Peyer's patch (tissue), 4 donors: ENCODE results near the gene PSMD9.

Experiments
- POLR2A ChIP-seq, 2 donors: fragments of 450-650 bp; IDR thresholded peaks; one replicate each; pipeline ENCODE4 v1.5.1; 2017; ENCODE audit warnings: antibody characterized with exemption in 2 of 2, mild to moderate bottlenecking in 2 of 2, moderate library complexity in 2 of 2
- TF ChIP-seq, protein P1 (sequence below), 6 experiments: fragments of 450-650 bp in 4 of 6; fragments of 200-600 bp in 2 of 6; sonication (generic) in 1 of 6; IDR thresholded peaks; one replicate each; pipeline ENCODE4 v1.5.1; 2017 to 2019; ENCODE audit warnings: antibody characterized with exemption in 6 of 6, mild to moderate bottlenecking in 3 of 6, moderate library complexity in 1 of 6

DNA sequence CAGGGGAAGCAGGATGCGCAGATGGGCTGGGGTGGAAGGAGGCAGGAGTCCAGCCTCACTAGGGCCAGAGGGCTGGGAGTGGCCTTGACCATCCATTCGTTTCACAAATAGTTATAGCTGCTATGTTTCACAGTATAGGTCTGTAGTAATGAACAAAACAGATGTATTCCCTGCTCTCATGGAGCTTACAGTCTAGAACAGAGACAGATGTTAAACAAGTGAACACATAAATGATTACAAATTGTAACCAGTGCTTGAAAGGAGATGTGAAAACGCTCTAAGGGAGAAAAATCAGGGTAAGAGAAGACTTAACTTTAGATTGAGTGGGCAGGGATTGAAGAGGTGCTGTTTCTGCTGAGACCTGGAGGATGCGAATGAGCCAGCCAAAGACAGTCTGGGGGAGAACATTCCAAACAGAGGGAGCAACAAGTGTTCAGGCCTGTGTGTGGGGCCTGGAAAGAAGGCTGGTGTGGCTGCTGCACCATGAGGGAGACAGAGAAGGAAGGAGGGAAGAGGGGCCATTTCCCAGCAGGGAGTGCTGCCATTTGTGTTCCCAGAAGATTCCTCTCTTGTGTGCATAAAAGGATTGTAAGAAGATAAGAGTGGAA, 44.4 kb downstream of the PSMD9 start:
- TF ChIP-seq, protein P1, sequence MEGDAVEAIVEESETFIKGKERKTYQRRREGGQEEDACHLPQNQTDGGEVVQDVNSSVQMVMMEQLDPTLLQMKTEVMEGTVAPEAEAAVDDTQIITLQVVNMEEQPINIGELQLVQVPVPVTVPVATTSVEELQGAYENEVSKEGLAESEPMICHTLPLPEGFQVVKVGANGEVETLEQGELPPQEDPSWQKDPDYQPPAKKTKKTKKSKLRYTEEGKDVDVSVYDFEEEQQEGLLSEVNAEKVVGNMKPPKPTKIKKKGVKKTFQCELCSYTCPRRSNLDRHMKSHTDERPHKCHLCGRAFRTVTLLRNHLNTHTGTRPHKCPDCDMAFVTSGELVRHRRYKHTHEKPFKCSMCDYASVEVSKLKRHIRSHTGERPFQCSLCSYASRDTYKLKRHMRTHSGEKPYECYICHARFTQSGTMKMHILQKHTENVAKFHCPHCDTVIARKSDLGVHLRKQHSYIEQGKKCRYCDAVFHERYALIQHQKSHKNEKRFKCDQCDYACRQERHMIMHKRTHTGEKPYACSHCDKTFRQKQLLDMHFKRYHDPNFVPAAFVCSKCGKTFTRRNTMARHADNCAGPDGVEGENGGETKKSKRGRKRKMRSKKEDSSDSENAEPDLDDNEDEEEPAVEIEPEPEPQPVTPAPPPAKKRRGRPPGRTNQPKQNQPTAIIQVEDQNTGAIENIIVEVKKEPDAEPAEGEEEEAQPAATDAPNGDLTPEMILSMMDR (IDR thresholded peaks at IDR 0.05) = no peak
- no peak for TF ChIP-seq POLR2A (IDR thresholded peaks at IDR 0.05)
